ENCODE measurements around the gene TYMP. TPM values are rescaled to one million over a fixed set of nuclear protein-coding genes. Genes with fewer than 3 reads are reported as not detected.

TYMP gene
- total and polyA plus RNA-seq, 8 donors = 5.8 to 68.6 (median 23.5) TPM

DNA sequence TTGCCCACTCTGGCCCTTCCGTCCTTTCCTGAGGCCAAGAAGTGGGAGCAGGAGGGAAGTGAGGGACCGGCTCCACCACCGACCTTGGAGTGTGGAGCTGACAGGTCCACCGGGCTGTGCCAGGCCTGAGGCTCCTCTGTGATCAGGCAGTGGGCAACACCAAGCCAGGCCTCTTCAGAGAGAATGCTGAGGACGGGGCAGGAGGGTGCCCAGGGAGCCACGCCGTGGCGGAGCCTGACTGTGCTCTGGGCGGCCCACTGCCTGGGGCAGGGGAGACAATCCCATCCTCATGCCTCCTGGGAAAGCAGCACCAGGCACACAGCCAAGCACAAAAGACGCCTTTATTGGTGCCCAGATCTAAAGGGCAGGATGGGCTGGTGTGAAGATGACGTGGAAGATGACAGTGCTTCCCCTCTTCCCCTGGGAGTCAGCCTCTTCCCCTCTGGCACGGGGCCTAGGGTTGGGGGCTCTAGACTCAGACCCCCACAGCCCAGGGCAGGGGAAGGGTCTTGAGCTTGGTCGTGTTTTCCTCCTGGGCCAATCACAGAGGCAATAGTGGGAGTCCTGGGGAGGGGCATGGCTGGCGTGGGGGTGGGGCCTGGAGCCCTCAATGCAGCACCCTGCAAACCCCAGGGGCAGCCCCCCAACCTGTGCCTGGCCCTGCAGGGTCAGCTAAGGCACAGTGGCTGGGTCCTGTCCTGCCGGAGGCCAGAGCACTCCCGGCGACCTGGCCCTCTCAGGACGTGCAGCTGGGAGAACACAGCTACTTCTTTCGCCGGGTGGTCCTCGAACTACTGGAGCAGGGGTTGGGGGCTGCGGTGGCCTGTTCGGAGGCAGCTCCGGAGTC is 27.0 kb downstream of the TYMP start:
- peaks cover 0 to 10% (median 0%) of the 10 kb centered on the region in 3 donors for H3K4me1 ChIP-seq
- 82 to 86% methylated on average over 22 to 24 of the region's 24 CpGs for WGBS, 2 donors
- H3K27me3 ChIP-seq = no peaks in the 10 kb centered on the region
- ATAC-seq (no peak), FAIRE-seq (no peak), DNase-seq (peak in 1 of 6 donors; percentile 80)
- intact Hi-C loops (cut with DNase I) = loop anchor here in 1 of 3 donors (10.0 kb wide), 1 partner anchor 258 kb away; the partner anchor contains the start of gene TUBGCP6
- H3K36me3 ChIP-seq = peaks cover 0 to 15% (median 0%) of the 10 kb centered on the region in 3 donors
- H3K4me3 ChIP-seq = no peak overlapping the region
- H3K27ac ChIP-seq = no peak overlapping the region
- no peaks in the 10 kb centered on the region for H3K9me3 ChIP-seq
- TF ChIP-seq, protein P1, sequence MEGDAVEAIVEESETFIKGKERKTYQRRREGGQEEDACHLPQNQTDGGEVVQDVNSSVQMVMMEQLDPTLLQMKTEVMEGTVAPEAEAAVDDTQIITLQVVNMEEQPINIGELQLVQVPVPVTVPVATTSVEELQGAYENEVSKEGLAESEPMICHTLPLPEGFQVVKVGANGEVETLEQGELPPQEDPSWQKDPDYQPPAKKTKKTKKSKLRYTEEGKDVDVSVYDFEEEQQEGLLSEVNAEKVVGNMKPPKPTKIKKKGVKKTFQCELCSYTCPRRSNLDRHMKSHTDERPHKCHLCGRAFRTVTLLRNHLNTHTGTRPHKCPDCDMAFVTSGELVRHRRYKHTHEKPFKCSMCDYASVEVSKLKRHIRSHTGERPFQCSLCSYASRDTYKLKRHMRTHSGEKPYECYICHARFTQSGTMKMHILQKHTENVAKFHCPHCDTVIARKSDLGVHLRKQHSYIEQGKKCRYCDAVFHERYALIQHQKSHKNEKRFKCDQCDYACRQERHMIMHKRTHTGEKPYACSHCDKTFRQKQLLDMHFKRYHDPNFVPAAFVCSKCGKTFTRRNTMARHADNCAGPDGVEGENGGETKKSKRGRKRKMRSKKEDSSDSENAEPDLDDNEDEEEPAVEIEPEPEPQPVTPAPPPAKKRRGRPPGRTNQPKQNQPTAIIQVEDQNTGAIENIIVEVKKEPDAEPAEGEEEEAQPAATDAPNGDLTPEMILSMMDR (IDR thresholded peaks at IDR 0.05) = no peak

DNA sequence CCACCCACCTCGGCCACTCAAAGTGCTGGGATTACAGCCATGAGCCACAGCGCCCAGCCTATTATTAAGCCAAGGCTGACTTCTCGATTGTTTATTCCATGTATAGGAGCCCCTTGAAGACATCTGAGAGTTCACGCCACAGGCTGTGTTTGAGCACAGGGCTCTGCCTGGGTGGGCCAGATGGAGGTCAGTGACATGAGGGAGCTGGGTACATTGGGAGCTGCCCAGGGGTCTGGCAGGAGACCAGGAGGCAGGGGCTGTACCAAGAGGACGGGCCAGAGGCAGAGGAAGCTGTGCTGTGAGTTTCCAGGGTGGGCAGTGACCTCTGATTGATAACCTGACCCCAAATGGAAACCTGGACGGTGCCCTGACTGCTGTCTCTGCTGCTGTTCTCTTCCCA is 27.7 kb downstream of the TYMP start:
- Histone ChIP-seq H3K27ac (no peak overlapping the region), H3K27me3 (no peaks in the 10 kb centered on the region), H3K9me3 (no peaks in the 10 kb centered on the region), H3K4me3 (no peak overlapping the region), H3K36me3 (peaks cover 0 to 15% (median 0%) of the 10 kb centered on the region in 3 donors), H3K4me1 (peaks cover 0 to 10% (median 0%) of the 10 kb centered on the region in 3 donors)
- WGBS, 2 donors = 87 to 92% methylated on average over 6 of the region's 6 CpGs
- TF ChIP-seq, protein P1 (IDR thresholded peaks at IDR 0.05) = no peak
- intact Hi-C loops (cut with DNase I) = loop anchor here in 1 of 3 donors (10.0 kb wide), 1 partner anchor 257 kb away; the partner anchor contains the start of gene TUBGCP6
- no peak for FAIRE-seq
- peak in 1 of 6 donors; percentile 55 for DNase-seq
- no peak for ATAC-seq

DNA sequence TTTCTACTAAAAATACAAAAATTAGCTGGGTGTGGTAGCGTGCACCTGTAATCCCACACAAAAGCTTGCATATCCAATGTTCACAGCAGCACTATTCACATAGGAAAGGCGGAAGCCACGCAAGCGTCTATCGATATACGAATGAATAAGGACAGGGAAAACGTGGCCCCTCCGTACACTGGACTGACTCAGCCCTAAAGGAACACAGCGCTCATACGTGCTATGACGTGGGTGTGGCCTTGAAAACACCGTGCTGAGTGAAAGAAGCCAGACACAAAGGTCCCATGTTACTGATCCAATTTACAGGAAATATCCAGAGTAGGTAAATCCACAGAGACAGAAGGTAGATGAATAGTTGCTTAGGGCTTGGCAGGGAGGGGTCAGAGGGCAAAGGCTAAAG is 29.4 kb downstream of the TYMP start:
- no peak for ATAC-seq
- TF ChIP-seq, protein P1 (IDR thresholded peaks at IDR 0.05) = no peak

DNA sequence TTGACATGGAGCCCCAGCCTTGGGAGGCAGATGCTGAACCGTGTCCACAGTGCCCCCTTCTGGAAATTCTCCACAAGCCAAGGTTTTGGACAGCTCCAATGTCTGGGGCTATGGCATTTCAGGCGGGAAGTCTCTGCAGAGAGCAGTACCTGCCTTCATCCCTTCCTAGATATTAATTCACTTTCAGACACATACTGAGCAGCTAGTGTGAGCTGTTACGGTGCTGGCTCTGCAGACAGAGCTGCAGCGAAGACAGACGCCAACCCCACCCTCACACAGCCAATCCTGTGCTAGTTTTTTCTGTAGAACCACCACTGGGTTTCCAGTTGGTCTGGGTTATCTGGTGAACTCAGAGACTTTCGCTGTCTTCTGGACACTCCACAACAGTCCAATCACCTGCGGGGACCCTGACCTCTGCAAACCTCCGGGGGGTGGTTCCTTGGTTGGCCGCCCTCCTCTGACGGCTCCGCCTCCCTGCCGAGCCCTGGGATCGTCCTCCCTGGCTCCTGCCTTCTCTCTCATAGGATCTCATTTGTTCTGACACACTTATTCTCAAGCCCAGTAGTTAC is 31.4 kb downstream of the TYMP start:
- DNase-seq (peak; percentile 69 to 84 (median 78)), ATAC-seq (peak; percentile 87 to 97 (median 94)), FAIRE-seq (no peak)
- intact Hi-C loops (cut with DNase I) = no loop called here
- H3K27ac ChIP-seq = no peak overlapping the region
- TF ChIP-seq, protein P1 (IDR thresholded peaks at IDR 0.05) = peak; percentile 31 to 53 (median 44)
- no peak overlapping the region for H3K4me3 ChIP-seq
- H3K36me3 ChIP-seq = peaks cover 0 to 10% (median 0%) of the 10 kb centered on the region in 3 donors
- H3K4me1 ChIP-seq = peaks cover 0 to 6% (median 0%) of the 10 kb centered on the region in 3 donors
- 2 to 9% methylated on average over 13 of the region's 13 CpGs for WGBS, 2 donors
- H3K27me3 ChIP-seq = no peaks in the 10 kb centered on the region
- no peaks in the 10 kb centered on the region for H3K9me3 ChIP-seq

More for the DNA sequence above, 29.4 kb downstream of the TYMP start:
- H3K27ac ChIP-seq = no peak overlapping the region
- peaks cover 0 to 15% (median 0%) of the 10 kb centered on the region in 3 donors for H3K36me3 ChIP-seq
- H3K4me1 ChIP-seq = peaks cover 0 to 6% (median 0%) of the 10 kb centered on the region in 3 donors
- H3K9me3 ChIP-seq = no peaks in the 10 kb centered on the region
- no peak overlapping the region for H3K4me3 ChIP-seq
- intact Hi-C loops (cut with DNase I) = loop anchor here in 1 of 3 donors (10.0 kb wide), 1 partner anchor 256 kb away; the partner anchor contains the start of gene TUBGCP6
- DNase-seq (no peak), FAIRE-seq (no peak)
- no peaks in the 10 kb centered on the region for H3K27me3 ChIP-seq
- 83 to 88% methylated on average over 12 of the region's 12 CpGs for WGBS, 2 donors

All from pancreas (tissue), 10 donors.